HepG2 (cell line): ENCODE results near the gene FKBP8. TPM values are rescaled to one million over a fixed set of nuclear protein-coding genes. Genes with fewer than 3 reads are reported as not detected.

ENCODE experiments used
- ARID4A ChIP-seq: sonication (generic); formaldehyde crosslinking; IDR thresholded peaks from 2 replicates; pipeline ENCODE4 v1.5.0; 2020; ENCODE audit warnings: mild to moderate bottlenecking, missing genetic modification reagents, borderline replicate concordance
- BHLHE40 ChIP-seq: IDR thresholded peaks from 2 replicates; pipeline ENCODE4 v1.6.1; 2011; ENCODE audit warnings: low read length, improper control_type of control experiment
- HDAC2 ChIP-seq: sonication (generic); formaldehyde crosslinking; IDR thresholded peaks from 2 replicates; pipeline ENCODE4 v1.4.0; 2020; ENCODE audit warnings: missing genetic modification reagents
- NFE2L2 ChIP-seq: fragments of 150-350 bp; IDR thresholded peaks from 2 replicates; pipeline ENCODE4 v1.6.1; 2014; ENCODE audit warnings: low read length
- RARG ChIP-seq: sonication (generic); formaldehyde crosslinking; IDR thresholded peaks from 2 replicates; pipeline ENCODE4 v1.4.0; 2020; ENCODE audit warnings: low read depth, mild to moderate bottlenecking, missing genetic modification reagents
- YEATS4 ChIP-seq: sonication (generic); formaldehyde crosslinking; IDR thresholded peaks from 2 replicates; pipeline ENCODE4 v1.4.0; 2020; ENCODE audit warnings: missing genetic modification reagents, borderline replicate concordance
- ZKSCAN8 ChIP-seq: IDR thresholded peaks from 2 replicates; pipeline ENCODE4 v1.6.1; 2016; ENCODE audit warnings: borderline replicate concordance, missing genetic modification reagents, missing compliant biosample characterization
- ZNF274 ChIP-seq: sonication (generic); formaldehyde crosslinking; IDR thresholded peaks from 2 replicates; pipeline ENCODE4 v1.5.1; 2020; ENCODE audit warnings: mild to moderate bottlenecking, missing genetic modification reagents
- ZNF598 ChIP-seq: sonication (generic); formaldehyde crosslinking; IDR thresholded peaks from 2 replicates; pipeline ENCODE4 v1.5.1; 2020; ENCODE audit warnings: mild to moderate bottlenecking, missing genetic modification reagents, borderline replicate concordance
- polyA plus RNA-seq, 8 experiments: library from polyadenylated mRNA; depleted of rRNA in 3 of 8; stranded (reverse) in 7 of 8; unstranded in 1 of 8; fragments of >200 nt; fragmentation: Illumina TruSeq in 4 of 8; extraction: Trizol in 4 of 8; gene quantifications; 2 replicates each; pipeline versions ENCODE4 v1.2.1 to v1.2.3, GENCODE V29; 2011 to 2016; ENCODE audit warnings: low read depth in 4 of 8, missing spikeins in 1 of 8, mixed read lengths in 1 of 8; ENCODE audit not compliant: insufficient read depth in 1 of 8
- total RNA-seq, 5 experiments: library from RNA; depleted of rRNA; stranded (reverse); fragments of >200 nt; fragmentation: Illumina TruSeq; extraction: Trizol; gene quantifications; 2 replicates each; pipeline ENCODE4 v1.2.3, GENCODE V29; 2016; ENCODE audit warnings: low read depth in 1 of 5
- TF ChIP-seq, protein P1 (sequence below): sonication (generic); formaldehyde crosslinking; IDR thresholded peaks from 2 replicates; pipeline ENCODE4 v1.4.0; 2020; ENCODE audit warnings: missing genetic modification reagents
- TF ChIP-seq, protein P2 (sequence below): IDR thresholded peaks from 2 replicates; pipeline ENCODE4 v1.4.0; 2020; ENCODE audit warnings: mild to moderate bottlenecking, missing genetic modification reagents
- TF ChIP-seq, protein P3 (sequence below): sonication (generic); formaldehyde crosslinking; IDR thresholded peaks from 2 replicates; pipeline ENCODE4 v1.4.0; 2020; ENCODE audit warnings: missing genetic modification reagents

FKBP8 gene
- total and polyA plus RNA-seq, 2 of the 13 experiments (the other 11 are each of a cell fraction or from before 2014, with no cell fraction given), result 81.7 to 93.9 TPM

GRCh38 chr19:18557411-18558201 is 14.2 kb upstream of the FKBP8 start, which contains the start of gene KXD1 (continued):
- TF ChIP-seq, protein P1, sequence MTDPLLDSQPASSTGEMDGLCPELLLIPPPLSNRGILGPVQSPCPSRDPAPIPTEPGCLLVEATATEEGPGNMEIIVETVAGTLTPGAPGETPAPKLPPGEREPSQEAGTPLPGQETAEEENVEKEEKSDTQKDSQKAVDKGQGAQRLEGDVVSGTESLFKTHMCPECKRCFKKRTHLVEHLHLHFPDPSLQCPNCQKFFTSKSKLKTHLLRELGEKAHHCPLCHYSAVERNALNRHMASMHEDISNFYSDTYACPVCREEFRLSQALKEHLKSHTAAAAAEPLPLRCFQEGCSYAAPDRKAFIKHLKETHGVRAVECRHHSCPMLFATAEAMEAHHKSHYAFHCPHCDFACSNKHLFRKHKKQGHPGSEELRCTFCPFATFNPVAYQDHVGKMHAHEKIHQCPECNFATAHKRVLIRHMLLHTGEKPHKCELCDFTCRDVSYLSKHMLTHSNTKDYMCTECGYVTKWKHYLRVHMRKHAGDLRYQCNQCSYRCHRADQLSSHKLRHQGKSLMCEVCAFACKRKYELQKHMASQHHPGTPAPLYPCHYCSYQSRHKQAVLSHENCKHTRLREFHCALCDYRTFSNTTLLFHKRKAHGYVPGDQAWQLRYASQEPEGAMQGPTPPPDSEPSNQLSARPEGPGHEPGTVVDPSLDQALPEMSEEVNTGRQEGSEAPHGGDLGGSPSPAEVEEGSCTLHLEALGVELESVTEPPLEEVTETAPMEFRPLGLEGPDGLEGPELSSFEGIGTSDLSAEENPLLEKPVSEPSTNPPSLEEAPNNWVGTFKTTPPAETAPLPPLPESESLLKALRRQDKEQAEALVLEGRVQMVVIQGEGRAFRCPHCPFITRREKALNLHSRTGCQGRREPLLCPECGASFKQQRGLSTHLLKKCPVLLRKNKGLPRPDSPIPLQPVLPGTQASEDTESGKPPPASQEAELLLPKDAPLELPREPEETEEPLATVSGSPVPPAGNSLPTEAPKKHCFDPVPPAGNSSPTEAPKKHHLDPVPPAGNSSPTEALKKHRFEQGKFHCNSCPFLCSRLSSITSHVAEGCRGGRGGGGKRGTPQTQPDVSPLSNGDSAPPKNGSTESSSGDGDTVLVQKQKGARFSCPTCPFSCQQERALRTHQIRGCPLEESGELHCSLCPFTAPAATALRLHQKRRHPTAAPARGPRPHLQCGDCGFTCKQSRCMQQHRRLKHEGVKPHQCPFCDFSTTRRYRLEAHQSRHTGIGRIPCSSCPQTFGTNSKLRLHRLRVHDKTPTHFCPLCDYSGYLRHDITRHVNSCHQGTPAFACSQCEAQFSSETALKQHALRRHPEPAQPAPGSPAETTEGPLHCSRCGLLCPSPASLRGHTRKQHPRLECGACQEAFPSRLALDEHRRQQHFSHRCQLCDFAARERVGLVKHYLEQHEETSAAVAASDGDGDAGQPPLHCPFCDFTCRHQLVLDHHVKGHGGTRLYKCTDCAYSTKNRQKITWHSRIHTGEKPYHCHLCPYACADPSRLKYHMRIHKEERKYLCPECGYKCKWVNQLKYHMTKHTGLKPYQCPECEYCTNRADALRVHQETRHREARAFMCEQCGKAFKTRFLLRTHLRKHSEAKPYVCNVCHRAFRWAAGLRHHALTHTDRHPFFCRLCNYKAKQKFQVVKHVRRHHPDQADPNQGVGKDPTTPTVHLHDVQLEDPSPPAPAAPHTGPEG (CRISPR knock-in tag), result no peak
- TF ChIP-seq BHLHE40 (peak; percentile 13; the same call in 1 of the 2 replicates), YEATS4 (CRISPR knock-in tag) (peak; percentile 68; the same call in 1 of the 2 replicates), ZNF274 (CRISPR knock-in tag) (peak; percentile 26; the same call in 1 of the 2 replicates), ARID4A (peak; percentile 94), RARG (no peak), ZKSCAN8 (CRISPR knock-in tag) (no peak), NFE2L2 (no peak), HDAC2 (CRISPR knock-in tag) (peak; percentile 91), ZNF598 (0 out of 2 replicates have a peak, but pooled peaks have one; percentile 24)
- TF ChIP-seq, protein P2, sequence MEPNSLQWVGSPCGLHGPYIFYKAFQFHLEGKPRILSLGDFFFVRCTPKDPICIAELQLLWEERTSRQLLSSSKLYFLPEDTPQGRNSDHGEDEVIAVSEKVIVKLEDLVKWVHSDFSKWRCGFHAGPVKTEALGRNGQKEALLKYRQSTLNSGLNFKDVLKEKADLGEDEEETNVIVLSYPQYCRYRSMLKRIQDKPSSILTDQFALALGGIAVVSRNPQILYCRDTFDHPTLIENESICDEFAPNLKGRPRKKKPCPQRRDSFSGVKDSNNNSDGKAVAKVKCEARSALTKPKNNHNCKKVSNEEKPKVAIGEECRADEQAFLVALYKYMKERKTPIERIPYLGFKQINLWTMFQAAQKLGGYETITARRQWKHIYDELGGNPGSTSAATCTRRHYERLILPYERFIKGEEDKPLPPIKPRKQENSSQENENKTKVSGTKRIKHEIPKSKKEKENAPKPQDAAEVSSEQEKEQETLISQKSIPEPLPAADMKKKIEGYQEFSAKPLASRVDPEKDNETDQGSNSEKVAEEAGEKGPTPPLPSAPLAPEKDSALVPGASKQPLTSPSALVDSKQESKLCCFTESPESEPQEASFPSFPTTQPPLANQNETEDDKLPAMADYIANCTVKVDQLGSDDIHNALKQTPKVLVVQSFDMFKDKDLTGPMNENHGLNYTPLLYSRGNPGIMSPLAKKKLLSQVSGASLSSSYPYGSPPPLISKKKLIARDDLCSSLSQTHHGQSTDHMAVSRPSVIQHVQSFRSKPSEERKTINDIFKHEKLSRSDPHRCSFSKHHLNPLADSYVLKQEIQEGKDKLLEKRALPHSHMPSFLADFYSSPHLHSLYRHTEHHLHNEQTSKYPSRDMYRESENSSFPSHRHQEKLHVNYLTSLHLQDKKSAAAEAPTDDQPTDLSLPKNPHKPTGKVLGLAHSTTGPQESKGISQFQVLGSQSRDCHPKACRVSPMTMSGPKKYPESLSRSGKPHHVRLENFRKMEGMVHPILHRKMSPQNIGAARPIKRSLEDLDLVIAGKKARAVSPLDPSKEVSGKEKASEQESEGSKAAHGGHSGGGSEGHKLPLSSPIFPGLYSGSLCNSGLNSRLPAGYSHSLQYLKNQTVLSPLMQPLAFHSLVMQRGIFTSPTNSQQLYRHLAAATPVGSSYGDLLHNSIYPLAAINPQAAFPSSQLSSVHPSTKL (CRISPR knock-in tag), result peak; percentile 55
- TF ChIP-seq, protein P3, sequence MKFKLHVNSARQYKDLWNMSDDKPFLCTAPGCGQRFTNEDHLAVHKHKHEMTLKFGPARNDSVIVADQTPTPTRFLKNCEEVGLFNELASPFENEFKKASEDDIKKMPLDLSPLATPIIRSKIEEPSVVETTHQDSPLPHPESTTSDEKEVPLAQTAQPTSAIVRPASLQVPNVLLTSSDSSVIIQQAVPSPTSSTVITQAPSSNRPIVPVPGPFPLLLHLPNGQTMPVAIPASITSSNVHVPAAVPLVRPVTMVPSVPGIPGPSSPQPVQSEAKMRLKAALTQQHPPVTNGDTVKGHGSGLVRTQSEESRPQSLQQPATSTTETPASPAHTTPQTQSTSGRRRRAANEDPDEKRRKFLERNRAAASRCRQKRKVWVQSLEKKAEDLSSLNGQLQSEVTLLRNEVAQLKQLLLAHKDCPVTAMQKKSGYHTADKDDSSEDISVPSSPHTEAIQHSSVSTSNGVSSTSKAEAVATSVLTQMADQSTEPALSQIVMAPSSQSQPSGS, result no peak
